PC-9 (cell line): ENCODE measurements around the gene CYP3A4. TPM values are rescaled to one million over a fixed set of nuclear protein-coding genes. Genes with fewer than 3 reads are reported as not detected.

Experiments used
- BruUV-seq: library from RNA; stranded (reverse); fragments of 400-500 nt; replicated peaks from 2 replicates; lab custom pipeline; 2021; lab: Mats Ljungman, UMichigan
- CTCF ChIA-PET: fragments of 300-600 bp; sonication (Branson Sonifier 250); formaldehyde crosslinking; loops from one replicate; lab custom pipeline; 2022; ENCODE audit warnings: antibody characterized with exemption; lab: Charles Lee
- POLR2A ChIA-PET: fragments of 300-600 bp; sonication (Branson Sonifier 250); formaldehyde crosslinking; loops from one replicate; lab custom pipeline; 2022; ENCODE audit warnings: antibody characterized with exemption; ENCODE audit not compliant: unreplicated experiment; lab: Charles Lee
- DNase-seq, 2 experiments: peaks; one replicate each; pipeline versions ENCODE4 v3.0.0 to v3.0.0-alpha.2; 2015 to 2022; ENCODE audit warnings: mixed read lengths in 1 of 2
- H2AFZ ChIP-seq: fragments of 200-600 bp; sonication (generic); 2 replicates; pipeline ENCODE4 v1.8.1; 2017; ENCODE audit warnings: antibody characterized with exemption
- H3F3A ChIP-seq: fragments of 200-600 bp; sonication (generic); 2 replicates; pipeline ENCODE4 v1.8.1; 2017; ENCODE audit warnings: antibody characterized with exemption, mild to moderate bottlenecking, low read depth; ENCODE audit not compliant: insufficient read depth
- H3K27ac ChIP-seq: fragments of 200-600 bp; sonication (generic); 2 replicates; pipeline ENCODE4 v1.6.1; 2016; ENCODE audit warnings: mixed run types
- H3K27me3 ChIP-seq: fragments of 200-600 bp; sonication (generic); 2 replicates; pipeline ENCODE4 v1.6.1; 2016; ENCODE audit warnings: low read depth, mixed run types; ENCODE audit not compliant: insufficient read depth
- H3K36me3 ChIP-seq: fragments of 200-600 bp; sonication (generic); 2 replicates; pipeline ENCODE4 v1.6.1; 2016; ENCODE audit warnings: low read depth, mixed run types
- H3K4me1 ChIP-seq: fragments of 200-600 bp; sonication (generic); replicated peaks from 2 replicates; pipeline ENCODE4 v1.6.1; 2016; ENCODE audit warnings: mixed run types; ENCODE audit not compliant: insufficient read depth
- H3K4me2 ChIP-seq: fragments of 200-600 bp; sonication (generic); 2 replicates; pipeline ENCODE4 v1.6.1; 2017; ENCODE audit warnings: mixed run types
- H3K4me3 ChIP-seq: fragments of 200-600 bp; sonication (generic); 2 replicates; pipeline ENCODE4 v1.6.1; 2016; ENCODE audit warnings: mixed run types
- H3K79me2 ChIP-seq: fragments of 200-600 bp; sonication (generic); 2 replicates; pipeline ENCODE4 v1.6.1; 2017; ENCODE audit warnings: low read depth, mixed run types
- H3K9me2 ChIP-seq: fragments of 200-600 bp; sonication (generic); 2 replicates; pipeline ENCODE4 v1.8.1; 2017; ENCODE audit warnings: mild to moderate bottlenecking; ENCODE audit not compliant: insufficient read depth
- H3K9me3 ChIP-seq: fragments of 200-600 bp; sonication (generic); 2 replicates; pipeline ENCODE4 v1.8.1; 2016; ENCODE audit warnings: low read depth; ENCODE audit not compliant: insufficient read depth
- H4K20me1 ChIP-seq: fragments of 200-600 bp; sonication (generic); 2 replicates; pipeline ENCODE4 v1.8.1; 2017; ENCODE audit not compliant: insufficient read depth
- CTCF ChIP-seq: fragments of 200-600 bp; sonication (generic); conservative IDR thresholded peaks from 2 replicates; pipeline ENCODE4 v1.6.1; 2017; ENCODE audit warnings: mixed run types, antibody characterized with exemption, mild to moderate bottlenecking, moderate library complexity
- EZH2 ChIP-seq: fragments of 200-600 bp; sonication (generic); IDR thresholded peaks from 2 replicates; pipeline ENCODE4 v1.8.0; 2017; ENCODE audit warnings: antibody characterized with exemption, low read depth
- intact Hi-C: fragments of 100-400 bp; cut with micrococcal nuclease; formaldehyde crosslinking; loops from one replicate; pipeline ENCODE4 v1.10.0; 2022; ENCODE audit not compliant: unreplicated experiment
- total RNA-seq: library from RNA; stranded (reverse); gene quantifications from 2 replicates; pipeline ENCODE4 v1.2.3, GENCODE V29; 2021

The CYP3A4 gene
- total RNA-seq, 1 experiment from 2014 or later: not detected

- Histone ChIP-seq H3K9me2 (no peaks in the 10 kb centered on the region), H3K9me3 (no peaks in the 10 kb centered on the region; the same call in none of the 2 replicates), H3K4me2 (no peak overlapping the region), H3K36me3 (no peaks in the 10 kb centered on the region), H2AFZ (no peak overlapping the region), H4K20me1 (no peaks in the 10 kb centered on the region), H3K4me1 (peaks cover 30% of the 10 kb centered on the region), H3K79me2 (no peaks in the 10 kb centered on the region), H3K27me3 (no peaks in the 10 kb centered on the region), H3K27ac (no peak overlapping the region), H3K4me3 (no peak overlapping the region), H3F3A (peaks cover 22% of the 10 kb centered on the region; the same call in 1 of the 2 replicates)
- ChIA-PET POLR2A (interaction anchor here (0.6 kb wide), 2 partner anchors 62 to 234 kb away, joined by 4 to 5 read pairs; no protein-coding TSS in a partner anchor), CTCF (no interaction called here)
- BruUV-seq: no TSS peak
- peak in 1 of 2 experiments; percentile 25 for DNase-seq
- TF ChIP-seq EZH2 (no peak), CTCF (no peak)
- intact Hi-C loops: no loop called here
Observed at GRCh38 chr7:99709838-99710578, 74.0 kb downstream of the CYP3A4 start.

- Histone ChIP-seq H3K4me2 (no peak overlapping the region), H3K9me3 (no peaks in the 10 kb centered on the region; the same call in 1 of the 2 replicates), H3K27me3 (no peaks in the 10 kb centered on the region), H3K4me1 (peaks cover 23% of the 10 kb centered on the region), H3K27ac (no peak overlapping the region), H3F3A (peaks cover 15% of the 10 kb centered on the region; the same call in 1 of the 2 replicates), H3K79me2 (no peaks in the 10 kb centered on the region), H3K36me3 (no peaks in the 10 kb centered on the region), H2AFZ (no peak overlapping the region), H4K20me1 (no peaks in the 10 kb centered on the region), H3K4me3 (no peak overlapping the region), H3K9me2 (no peaks in the 10 kb centered on the region)
- ChIA-PET POLR2A (no interaction called here), CTCF (no interaction called here)
- DNase-seq: no peak
- intact Hi-C loops: no loop called here
- no peak for TF ChIP-seq EZH2
- TF ChIP-seq CTCF: no peak
- BruUV-seq: no TSS peak
Observed at GRCh38 chr7:99709260-99709659, 74.7 kb downstream of the CYP3A4 start.

GRCh38 chr7:99707096-99707495, 76.9 kb downstream of the CYP3A4 start:
- ChIA-PET POLR2A (interaction anchor here (0.6 to 0.9 kb wide), 2 partner anchors 78 to 116 kb away, joined by 5 to 6 read pairs; no protein-coding TSS in a partner anchor), CTCF (no interaction called here)
- intact Hi-C loops: no loop called here

More at GRCh38 chr7:99707096-99707495, 76.9 kb downstream of the CYP3A4 start:
- no peak for DNase-seq
- no peaks in the 10 kb centered on the region for H3K79me2 ChIP-seq
- TF ChIP-seq CTCF (no peak), EZH2 (no peak)
- no peak overlapping the region for H3K27ac ChIP-seq
- no peaks in the 10 kb centered on the region for H4K20me1 ChIP-seq
- peaks cover 1% of the 10 kb centered on the region; the same call in 1 of the 2 replicates for H3K4me1 ChIP-seq
- H3K36me3 ChIP-seq: no peaks in the 10 kb centered on the region
- no peaks in the 10 kb centered on the region for H3F3A ChIP-seq
- no peaks in the 10 kb centered on the region for H3K9me3 ChIP-seq
- no peak overlapping the region for H2AFZ ChIP-seq
- BruUV-seq: no TSS peak
- no peaks in the 10 kb centered on the region for H3K27me3 ChIP-seq
- H3K4me3 ChIP-seq: no peak overlapping the region
- H3K4me2 ChIP-seq: no peak overlapping the region
- no peaks in the 10 kb centered on the region; the same call in 1 of the 2 replicates for H3K9me2 ChIP-seq

Other genes with a start within 250 kb of the CYP3A4 start
- gene FAM200A, start 232.1 kb downstream of the CYP3A4 start, total RNA-seq: 6.9 and 7.1 TPM in 2 replicates
- 75.6 and 83.0 TPM in 2 replicates for gene ZNF655, start 225.5 kb downstream of the CYP3A4 start, total RNA-seq
- 1.5 and 1.8 TPM in 2 replicates for gene TMEM225B, start 185.9 kb downstream of the CYP3A4 start, total RNA-seq
- 20.5 and 21.8 TPM in 2 replicates for gene ZSCAN25, start 167.2 kb downstream of the CYP3A4 start, total RNA-seq
- 2.0 and 3.2 TPM in 2 replicates for gene CYP3A5, start 104.2 kb downstream of the CYP3A4 start, total RNA-seq
- not detected in 2 replicates for gene CYP3A7, start 49.0 kb downstream of the CYP3A4 start, total RNA-seq
- gene CYP3A43, start 43.8 kb upstream of the CYP3A4 start, total RNA-seq: not detected in 2 replicates
- not detected in 2 replicates for gene OR2AE1, start 92.8 kb upstream of the CYP3A4 start, total RNA-seq
- 34.0 and 35.8 TPM in 2 replicates for gene TRIM4, start 135.3 kb upstream of the CYP3A4 start, total RNA-seq
- not detected in 2 replicates for gene GJC3, start 145.4 kb upstream of the CYP3A4 start, total RNA-seq
- gene AZGP1, start 191.8 kb upstream of the CYP3A4 start, total RNA-seq: 0.70 TPM in 1 of 2 replicates, not detected in the other
- 69.4 and 70.3 TPM in 2 replicates for gene ZKSCAN1, start 231.4 kb upstream of the CYP3A4 start, total RNA-seq